DOHH2 (cell line): ENCODE data around the gene MALL.

Experiments
- H3F3A ChIP-seq: fragments of 200-600 bp; sonication (generic), shearing (Covaris generic); 2 replicates; pipeline ENCODE4 v1.6.0; 2016; ENCODE audit warnings: antibody characterized with exemption, mild to moderate bottlenecking; ENCODE audit not compliant: control insufficient read depth, insufficient read depth
- H3K27ac ChIP-seq: fragments of 200-600 bp; sonication (generic); 2 replicates; pipeline ENCODE4 v1.5.1; 2014; ENCODE audit warnings: low read depth, mild to moderate bottlenecking, low read length, moderate library complexity
- H3K27me3 ChIP-seq: fragments of 200-600 bp; sonication (generic); 2 replicates; pipeline ENCODE4 v1.6.1; 2014; ENCODE audit warnings: mild to moderate bottlenecking, low read length, mixed read lengths; ENCODE audit not compliant: control insufficient read depth
- H3K36me3 ChIP-seq: fragments of 200-600 bp; sonication (generic); 2 replicates; pipeline ENCODE4 v1.6.1; 2014; ENCODE audit warnings: mild to moderate bottlenecking, low read length, moderate library complexity, mixed read lengths; ENCODE audit not compliant: control insufficient read depth
- H3K4me1 ChIP-seq: fragments of 200-600 bp; sonication (generic); 2 replicates; pipeline ENCODE4 v1.6.1; 2014; ENCODE audit warnings: mild to moderate bottlenecking, low read length, mixed read lengths; ENCODE audit not compliant: control insufficient read depth
- H3K4me2 ChIP-seq: fragments of 200-600 bp; sonication (generic); 2 replicates; pipeline ENCODE4 v1.6.0; 2014; ENCODE audit warnings: mild to moderate bottlenecking, low read length, moderate library complexity
- H3K4me3 ChIP-seq: fragments of 200-600 bp; sonication (generic); 2 replicates; pipeline ENCODE4 v1.5.1; 2014; ENCODE audit warnings: mild to moderate bottlenecking, low read length, mixed read lengths
- H3K79me2 ChIP-seq: fragments of 200-600 bp; sonication (generic); 2 replicates; pipeline ENCODE4 v1.6.1; 2014; ENCODE audit warnings: mild to moderate bottlenecking, low read length, mixed read lengths; ENCODE audit not compliant: control insufficient read depth
- H3K9me2 ChIP-seq: fragments of 200-600 bp; sonication (generic); replicated peaks from 2 replicates; pipeline ENCODE4 v1.6.1; 2014; ENCODE audit warnings: mild to moderate bottlenecking, low read length, mixed read lengths; ENCODE audit not compliant: control insufficient read depth
- H3K9me3 ChIP-seq: fragments of 200-600 bp; sonication (generic); 2 replicates; pipeline ENCODE4 v1.6.1; 2014; ENCODE audit warnings: antibody characterized with exemption, low read length, mixed read lengths; ENCODE audit not compliant: control insufficient read depth, insufficient read depth
- H4K20me1 ChIP-seq: fragments of 200-600 bp; sonication (generic); 2 replicates; pipeline ENCODE4 v1.6.0; 2014; ENCODE audit warnings: low read depth, mild to moderate bottlenecking, antibody characterized with exemption, low read length, moderate library complexity; ENCODE audit not compliant: control insufficient read depth, insufficient read depth
- EZH2phosphoT487 ChIP-seq: fragments of 200-600 bp; sonication (generic); IDR thresholded peaks from 2 replicates; pipeline ENCODE4 v1.6.1; 2017; ENCODE audit warnings: borderline replicate concordance, mild to moderate bottlenecking, antibody characterized with exemption, low read length, moderate library complexity, mixed read lengths
- TF ChIP-seq, protein P1 (sequence below): fragments of 200-600 bp; sonication (generic); IDR thresholded peaks from one replicate; pipeline ENCODE4 v1.5.1; 2014; ENCODE audit warnings: antibody characterized with exemption, mild to moderate bottlenecking, low read depth, low read length; ENCODE audit not compliant: poor library complexity, severe bottlenecking

Gene MALL

DNA sequence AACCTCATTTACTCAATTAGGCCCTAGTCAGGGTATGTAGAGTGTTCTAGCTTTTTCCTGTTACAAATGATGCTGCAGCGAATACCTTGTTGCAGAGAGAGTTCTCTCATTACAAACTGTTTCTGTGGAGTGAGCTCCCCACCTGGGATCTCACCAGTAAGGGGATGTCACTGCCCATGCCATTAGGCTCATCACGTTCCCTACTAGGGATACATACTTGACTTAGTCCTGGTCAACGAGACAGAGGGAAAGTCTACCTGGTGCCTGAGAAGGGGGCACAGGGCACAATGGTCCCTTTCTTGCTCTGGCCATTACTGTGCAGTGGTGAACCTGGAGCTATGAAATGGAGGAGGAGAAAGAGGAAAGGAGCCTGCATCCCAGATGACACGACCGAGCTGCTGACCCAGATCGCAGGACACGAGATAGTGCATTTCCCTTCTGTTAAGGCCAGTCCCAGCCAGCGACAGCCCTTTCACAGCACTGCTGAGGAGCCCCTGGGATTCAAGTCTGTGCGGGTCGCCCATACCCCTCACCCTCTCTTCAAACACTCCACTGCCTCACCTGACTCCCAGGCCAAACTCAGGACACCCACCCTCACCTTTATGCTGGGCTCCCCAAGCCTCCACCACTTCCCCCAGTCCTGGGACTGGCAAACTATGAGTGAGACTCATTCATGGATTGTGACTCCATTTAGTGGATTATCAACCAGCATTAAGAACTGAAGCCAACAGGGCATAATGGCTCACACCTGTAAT, 16.0 kb downstream of the MALL start:
- no peak overlapping the region for H3K4me2 ChIP-seq
- no peak overlapping the region for H3K27ac ChIP-seq
- H3K36me3 ChIP-seq, result no peaks in the 10 kb centered on the region
- no peak overlapping the region for H3K4me3 ChIP-seq
- H3K79me2 ChIP-seq, result no peaks in the 10 kb centered on the region
- no peaks in the 10 kb centered on the region for H3K9me2 ChIP-seq
- H4K20me1 ChIP-seq, result no peaks in the 10 kb centered on the region
- H3F3A ChIP-seq, result no peaks in the 10 kb centered on the region
- no peaks in the 10 kb centered on the region for H3K27me3 ChIP-seq
- H3K4me1 ChIP-seq, result no peaks in the 10 kb centered on the region
- no peaks in the 10 kb centered on the region for H3K9me3 ChIP-seq
- TF ChIP-seq, protein P1, sequence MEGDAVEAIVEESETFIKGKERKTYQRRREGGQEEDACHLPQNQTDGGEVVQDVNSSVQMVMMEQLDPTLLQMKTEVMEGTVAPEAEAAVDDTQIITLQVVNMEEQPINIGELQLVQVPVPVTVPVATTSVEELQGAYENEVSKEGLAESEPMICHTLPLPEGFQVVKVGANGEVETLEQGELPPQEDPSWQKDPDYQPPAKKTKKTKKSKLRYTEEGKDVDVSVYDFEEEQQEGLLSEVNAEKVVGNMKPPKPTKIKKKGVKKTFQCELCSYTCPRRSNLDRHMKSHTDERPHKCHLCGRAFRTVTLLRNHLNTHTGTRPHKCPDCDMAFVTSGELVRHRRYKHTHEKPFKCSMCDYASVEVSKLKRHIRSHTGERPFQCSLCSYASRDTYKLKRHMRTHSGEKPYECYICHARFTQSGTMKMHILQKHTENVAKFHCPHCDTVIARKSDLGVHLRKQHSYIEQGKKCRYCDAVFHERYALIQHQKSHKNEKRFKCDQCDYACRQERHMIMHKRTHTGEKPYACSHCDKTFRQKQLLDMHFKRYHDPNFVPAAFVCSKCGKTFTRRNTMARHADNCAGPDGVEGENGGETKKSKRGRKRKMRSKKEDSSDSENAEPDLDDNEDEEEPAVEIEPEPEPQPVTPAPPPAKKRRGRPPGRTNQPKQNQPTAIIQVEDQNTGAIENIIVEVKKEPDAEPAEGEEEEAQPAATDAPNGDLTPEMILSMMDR, result no peak
- TF ChIP-seq EZH2phosphoT487, result no peak

DNA sequence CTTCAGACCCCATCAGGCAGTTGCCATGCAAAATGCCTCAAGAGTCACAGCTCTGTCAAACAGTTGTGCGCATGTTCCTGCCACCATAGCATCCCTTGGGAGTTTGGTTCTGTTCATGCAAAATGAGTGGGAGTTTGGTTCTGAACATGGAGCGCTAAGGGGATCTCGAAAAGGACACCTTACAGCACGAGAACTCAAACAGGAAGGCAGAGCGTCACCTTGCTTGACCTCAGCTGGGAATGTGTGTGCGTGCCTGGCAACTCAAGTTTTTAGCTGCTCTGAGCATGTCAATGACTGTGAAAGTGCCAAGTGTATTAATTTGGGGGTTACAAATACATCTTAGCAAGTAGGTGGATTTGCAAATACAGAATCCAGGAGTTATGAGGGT, 16.6 kb downstream of the MALL start:
- no peaks in the 10 kb centered on the region for H3K9me3 ChIP-seq
- no peaks in the 10 kb centered on the region for H4K20me1 ChIP-seq
- no peak overlapping the region for H3K4me3 ChIP-seq
- no peaks in the 10 kb centered on the region for H3K27me3 ChIP-seq
- no peak overlapping the region for H3K4me2 ChIP-seq
- no peak overlapping the region for H3K27ac ChIP-seq
- no peaks in the 10 kb centered on the region for H3K79me2 ChIP-seq
- H3K4me1 ChIP-seq, result no peaks in the 10 kb centered on the region
- no peaks in the 10 kb centered on the region for H3K36me3 ChIP-seq
- no peaks in the 10 kb centered on the region for H3F3A ChIP-seq
- no peaks in the 10 kb centered on the region for H3K9me2 ChIP-seq
- TF ChIP-seq EZH2phosphoT487, result no peak
- TF ChIP-seq, protein P1, result no peak

DNA sequence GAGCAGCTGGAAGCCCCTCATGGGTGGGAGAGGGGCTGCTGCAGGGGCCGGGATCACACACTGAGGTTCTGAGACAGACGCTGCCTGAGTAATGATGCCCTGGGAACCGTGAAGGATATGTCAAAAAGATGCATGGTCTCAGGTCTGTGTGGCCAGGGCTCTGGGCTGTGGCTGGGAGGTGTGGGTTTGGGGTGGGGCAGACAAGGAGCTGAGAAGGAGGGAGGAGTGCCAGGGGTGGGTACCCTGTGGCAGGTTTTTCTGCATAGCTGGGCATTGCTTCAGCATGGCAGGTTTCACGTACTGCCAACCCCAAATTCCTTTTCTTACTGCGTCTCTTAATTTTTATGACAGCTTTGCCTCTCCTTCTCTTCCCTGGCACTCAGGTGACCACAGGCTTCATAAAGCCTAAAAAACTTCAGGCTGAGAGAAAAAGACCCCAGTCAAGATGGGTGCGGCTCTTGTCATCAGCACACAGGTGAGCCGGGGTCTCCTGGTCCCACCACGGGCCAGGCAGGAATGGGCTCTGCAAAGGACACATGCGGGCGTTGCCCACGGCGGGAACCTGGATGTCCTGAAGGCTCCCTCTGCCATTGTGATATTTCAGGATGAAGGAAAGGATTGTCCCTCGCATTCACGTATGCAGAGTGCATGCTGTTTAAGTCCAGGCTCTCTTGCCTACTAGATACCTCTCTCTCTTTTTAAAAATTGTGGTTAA, 18.0 kb downstream of the MALL start:
- TF ChIP-seq, protein P1, result no peak
- no peak for TF ChIP-seq EZH2phosphoT487
- H3K79me2 ChIP-seq, result no peaks in the 10 kb centered on the region
- H3K4me2 ChIP-seq, result no peak overlapping the region
- H3K4me3 ChIP-seq, result no peak overlapping the region
- H3F3A ChIP-seq, result no peaks in the 10 kb centered on the region
- no peaks in the 10 kb centered on the region for H3K4me1 ChIP-seq
- no peaks in the 10 kb centered on the region for H4K20me1 ChIP-seq
- no peaks in the 10 kb centered on the region for H3K9me2 ChIP-seq
- H3K27me3 ChIP-seq, result no peaks in the 10 kb centered on the region
- H3K9me3 ChIP-seq, result no peaks in the 10 kb centered on the region
- H3K36me3 ChIP-seq, result no peaks in the 10 kb centered on the region
- no peak overlapping the region for H3K27ac ChIP-seq
